H1 (cell line): ENCODE measurements around the gene IDI2. TPM values are rescaled to one million over a fixed set of nuclear protein-coding genes. Genes with fewer than 3 reads are reported as not detected.

ENCODE experiments used
- CTCF ChIA-PET: fragments of 300-600 bp; sonication (Branson Sonifier 250); formaldehyde crosslinking; loops from one replicate; lab custom pipeline; 2021; ENCODE audit not compliant: partially characterized antibody; lab: Charles Lee
- POLR2A ChIA-PET: fragments of 300-600 bp; sonication (Branson Sonifier 250); formaldehyde crosslinking; loops from one replicate; lab custom pipeline; 2021; ENCODE audit warnings: inconsistent platforms; ENCODE audit not compliant: partially characterized antibody; lab: Charles Lee
- DNase-seq, 2 experiments: peaks; one replicate each; pipeline versions ENCODE4 v3.0.0 to v3.0.0-alpha.2; 2010 to 2022; ENCODE audit warnings: low spot score in 2 of 2, low read depth in 1 of 2, mixed read lengths in 1 of 2
- FAIRE-seq: peaks from 2 replicates; lab custom pipeline; 2011; peaks lifted over from hg19 to GRCh38; lab: Jason Lieb, UNC
- H2AFZ ChIP-seq: 2 replicates; pipeline ENCODE4 v1.8.1; 2012; ENCODE audit warnings: low read length, inconsistent platforms
- H2AK5ac ChIP-seq: 2 replicates; pipeline ENCODE4 v1.6.1; 2013; ENCODE audit warnings: low read depth, low read length
- H2BK120ac ChIP-seq: replicated peaks from 2 replicates; pipeline ENCODE3; 2013; ENCODE audit warnings: low read depth, low read length, inconsistent platforms
- H2BK12ac ChIP-seq: 2 replicates; pipeline ENCODE4 v1.6.1; 2013; ENCODE audit warnings: low read depth, low read length
- H2BK15ac ChIP-seq: 2 replicates; pipeline ENCODE4 v1.6.1; 2013; ENCODE audit warnings: low read length
- H2BK20ac ChIP-seq: 2 replicates; pipeline ENCODE4 v1.6.1; 2013; ENCODE audit warnings: low read length
- H2BK5ac ChIP-seq: 2 replicates; pipeline ENCODE4 v1.6.1; 2013; ENCODE audit warnings: low read depth, low read length
- H3K14ac ChIP-seq: 2 replicates; pipeline ENCODE4 v1.6.1; 2013; ENCODE audit warnings: inconsistent platforms; ENCODE audit not compliant: insufficient read length
- H3K18ac ChIP-seq: 2 replicates; pipeline ENCODE4 v1.6.1; 2013; ENCODE audit warnings: low read length; ENCODE audit errors: extremely low read depth
- H3K23ac ChIP-seq: 2 replicates; pipeline ENCODE4 v1.6.1; 2013; ENCODE audit warnings: inconsistent platforms; ENCODE audit not compliant: insufficient read length
- H3K23me2 ChIP-seq: 2 replicates; pipeline ENCODE4 v1.6.1; 2013; ENCODE audit warnings: low read depth, low read length
- H3K27ac ChIP-seq: 2 replicates; pipeline ENCODE4 v1.6.1; 2011; ENCODE audit warnings: low read depth, low read length, inconsistent platforms
- H3K27me3 ChIP-seq, 4 experiments: replicated peaks in 1 of 4; 1 replicate in 1 of 4; 2 replicates in 3 of 4; pipeline versions ENCODE4 v1.6.1 to v1.8.1; 2011 to 2013; ENCODE audit warnings: low read length in 3 of 4, mild to moderate bottlenecking in 3 of 4, inconsistent platforms in 2 of 4, mixed read lengths in 2 of 4, moderate library complexity in 1 of 4; ENCODE audit not compliant: control insufficient read depth in 3 of 4, insufficient read depth in 3 of 4; ENCODE audit errors: extremely low read depth in 1 of 4
- H3K36me3 ChIP-seq, 4 experiments: 2 replicates each; pipeline versions ENCODE4 v1.6.1 to v1.8.1; 2011 to 2013; ENCODE audit warnings: mild to moderate bottlenecking in 4 of 4, low read length in 3 of 4, moderate library complexity in 2 of 4, control low read depth in 1 of 4, inconsistent platforms in 1 of 4; ENCODE audit not compliant: insufficient read depth in 4 of 4, control insufficient read depth in 2 of 4
- H3K4ac ChIP-seq: replicated peaks from 2 replicates; pipeline ENCODE3; 2013; ENCODE audit warnings: low read length, low read depth, mixed read lengths, inconsistent platforms; ENCODE audit not compliant: insufficient read length
- H3K4me1 ChIP-seq, 4 experiments: replicated peaks in 1 of 4; 1 replicate in 1 of 4; 2 replicates in 3 of 4; pipeline versions ENCODE4 v1.6.1 to v1.8.1; 2011 to 2013; ENCODE audit warnings: low read length in 3 of 4, inconsistent platforms in 2 of 4, mixed read lengths in 1 of 4; ENCODE audit not compliant: insufficient read depth in 4 of 4, control insufficient read depth in 3 of 4
- H3K4me2 ChIP-seq, 2 experiments: 2 replicates each; pipeline versions ENCODE4 v1.6.1 to v1.8.1; 2011 to 2013; ENCODE audit warnings: low read depth in 2 of 2, low read length in 2 of 2, control low read depth in 1 of 2, inconsistent platforms in 1 of 2, mild to moderate bottlenecking in 1 of 2; ENCODE audit not compliant: insufficient read depth in 1 of 2
- H3K4me3 ChIP-seq, 4 experiments: fragments of 200-600, 300-600 bp in 1 of 4; sonication (generic), shearing (Covaris generic), sonication (Bioruptor Twin) in 1 of 4; 2 replicates each; pipeline versions ENCODE4 v1.5.1 to v1.8.1; 2011 to 2016; ENCODE audit warnings: low read length in 4 of 4, low read depth in 3 of 4, control low read depth in 2 of 4, inconsistent platforms in 2 of 4, mild to moderate bottlenecking in 2 of 4, mixed read lengths in 1 of 4, moderate library complexity in 1 of 4; ENCODE audit not compliant: insufficient read depth in 2 of 4; ENCODE audit errors: extremely low read depth in 1 of 4
- H3K56ac ChIP-seq: replicated peaks from 2 replicates; pipeline ENCODE3; 2013; ENCODE audit warnings: low read depth, mild to moderate bottlenecking, mixed read lengths, low read length, inconsistent platforms; ENCODE audit not compliant: insufficient read length
- H3K79me1 ChIP-seq: 2 replicates; pipeline ENCODE4 v1.6.1; 2013; ENCODE audit warnings: low read depth, low read length, control low read depth
- H3K79me2 ChIP-seq, 2 experiments: 2 replicates each; pipeline versions ENCODE4 v1.6.1 to v1.8.1; 2012 to 2013; ENCODE audit warnings: low read length in 2 of 2, mild to moderate bottlenecking in 2 of 2, inconsistent platforms in 1 of 2; ENCODE audit not compliant: insufficient read depth in 2 of 2, control insufficient read depth in 1 of 2
- H3K9ac ChIP-seq, 4 experiments: replicated peaks in 1 of 4; 1 replicate in 1 of 4; 2 replicates in 3 of 4; pipeline versions ENCODE4 v1.6.1 to v1.8.1; 2011 to 2013; ENCODE audit warnings: low read depth in 3 of 4, low read length in 3 of 4, control low read depth in 2 of 4, mild to moderate bottlenecking in 2 of 4, moderate library complexity in 2 of 4, inconsistent platforms in 1 of 4; ENCODE audit errors: extremely low read depth in 1 of 4
- H3K9me3 ChIP-seq, 2 experiments: 2 replicates each; pipeline versions ENCODE4 v1.6.1 to v1.8.1; 2012 to 2013; ENCODE audit warnings: mild to moderate bottlenecking in 2 of 2, moderate library complexity in 2 of 2, control low read depth in 1 of 2, inconsistent platforms in 1 of 2, low read depth in 1 of 2, low read length in 1 of 2, mixed read lengths in 1 of 2; ENCODE audit not compliant: insufficient read depth in 2 of 2
- H4K20me1 ChIP-seq, 2 experiments: replicated peaks in 1 of 2; 2 replicates each; pipeline versions ENCODE3 to v1.8.1; 2011 to 2013; ENCODE audit warnings: inconsistent platforms in 2 of 2, low read length in 2 of 2, mild to moderate bottlenecking in 1 of 2; ENCODE audit not compliant: insufficient read depth in 2 of 2, control insufficient read depth in 1 of 2
- H4K5ac ChIP-seq: 2 replicates; pipeline ENCODE4 v1.6.1; 2013; ENCODE audit warnings: low read length, low read depth, mixed read lengths, inconsistent platforms; ENCODE audit not compliant: insufficient read length
- H4K8ac ChIP-seq: 2 replicates; pipeline ENCODE4 v1.8.0; 2013; ENCODE audit warnings: mild to moderate bottlenecking, moderate library complexity, low read length, inconsistent platforms; ENCODE audit not compliant: insufficient read depth; ENCODE audit errors: extremely low read depth
- H4K91ac ChIP-seq: replicated peaks from 2 replicates; pipeline ENCODE3; 2013; ENCODE audit warnings: low read length, mixed read lengths, inconsistent platforms; ENCODE audit not compliant: insufficient read length
- ASH2L ChIP-seq: fragments of 200-600, 300-600 bp; sonication (generic); IDR thresholded peaks from one replicate; pipeline ENCODE4 v1.7.1; 2017; ENCODE audit warnings: low read length
- RAD21 ChIP-seq, 2 experiments: IDR thresholded peaks in 1 of 2; conservative IDR thresholded peaks in 1 of 2; 2 replicates each; pipeline ENCODE4 v1.6.1; 2011; ENCODE audit warnings: low read depth in 2 of 2, low read length in 2 of 2, improper control_type of control experiment in 1 of 2, inconsistent platforms in 1 of 2, mild to moderate bottlenecking in 1 of 2, moderate library complexity in 1 of 2
- SP2 ChIP-seq: IDR thresholded peaks from 2 replicates; pipeline ENCODE4 v1.6.1; 2012; ENCODE audit warnings: mild to moderate bottlenecking, low read length, inconsistent platforms
- TAF7 ChIP-seq: optimal IDR thresholded peaks from 2 replicates; pipeline ENCODE3; 2011; ENCODE audit warnings: low read depth, mild to moderate bottlenecking, inconsistent platforms, low read length, moderate library complexity, borderline replicate concordance
- WGBS, 2 experiments: shearing (Covaris generic) in 1 of 2; methylation state at CpG; one replicate each; pipeline versions ENCODE4 v1.1.6 to v1.1.7; 2013 to 2015; ENCODE audit warnings: low lambda C conversion rate in 2 of 2, mixed read lengths in 2 of 2, inconsistent platforms in 1 of 2, low coverage in 1 of 2, missing lambda C conversion rate in 1 of 2; ENCODE audit not compliant: insufficient replicate concordance in 2 of 2, insufficient coverage in 1 of 2, insufficient read length in 1 of 2; ENCODE audit errors: extremely low coverage in 1 of 2, missing lambda C conversion rate in 1 of 2; 5-methylcytosine and 5-hydroxymethylcytosine counted together
- polyA plus RNA-seq, 7 experiments: library from polyadenylated mRNA; depleted of rRNA in 3 of 7; stranded (reverse) in 5 of 7; unstranded in 2 of 7; fragments of >200 nt in 5 of 7; fragments of 200-250 nt in 2 of 7; gene quantifications; 1 replicate in 5 of 7; 2 replicates in 1 of 7; 4 replicates in 1 of 7; pipeline versions ENCODE4 v1.2.1 to v1.2.3, GENCODE V29; 2011 to 2013; ENCODE audit warnings: missing spikeins in 2 of 7, mixed read lengths in 2 of 7
- total RNA-seq: library from RNA; stranded (reverse); fragmentation: NEBNext Ultra II Directional; extraction: Animal tissue kit (Norgen Biotek cat#: 25700); gene quantifications from 2 replicates; pipeline ENCODE4 v1.2.1, GENCODE V29; 2021

The IDI2 gene
- total and polyA plus RNA-seq, 2 of the 8 experiments (the other 6 are each of a cell fraction or from before 2014, with no cell fraction given) = not detected

DNA sequence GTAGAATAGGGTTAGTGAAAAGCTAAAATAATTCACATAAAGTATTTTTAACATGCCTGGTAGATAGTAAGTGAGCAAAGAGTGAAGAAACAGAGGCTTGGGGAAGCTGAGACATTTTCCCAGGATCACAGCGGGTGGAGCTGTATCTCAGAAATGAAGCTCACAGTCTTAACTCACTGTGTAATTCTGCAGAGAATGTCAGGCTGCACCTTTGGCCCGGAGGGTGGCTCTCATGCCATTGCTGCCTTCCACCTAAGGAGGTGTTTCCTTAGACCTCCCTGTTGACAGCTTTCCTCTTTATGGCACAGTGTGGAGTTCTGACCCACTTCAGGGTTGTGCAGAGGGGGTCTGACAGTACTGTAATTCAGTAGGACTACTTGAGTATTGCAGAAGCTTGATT lies 40.3 kb downstream of the IDI2 start:
- CTCF ChIA-PET = interaction anchor here (0.8 to 3.5 kb wide), 2 partner anchors 12 to 170 kb away, joined by 3 to 16 read pairs; no protein-coding TSS in a partner anchor
- POLR2A ChIA-PET = interaction anchor here (0.7 to 5.7 kb wide), 7 partner anchors 8 to 64 kb away, joined by 3 to 34 read pairs (median 5); partner anchors contain the start of genes IDI1 and LARP4B

More for the DNA sequence above, 40.3 kb downstream of the IDI2 start:
- Histone ChIP-seq H2BK12ac (no peak overlapping the region), H3K27ac (no peak overlapping the region), H3K27me3 (no peaks in the 10 kb centered on the region), H3K18ac (no peak overlapping the region), H3K4ac (no peak overlapping the region), H3K23me2 (peaks cover 10% of the 10 kb centered on the region), H3K14ac (no peak overlapping the region), H4K20me1 (peaks cover 0 to 2% of the 10 kb centered on the region in 2 experiments), H3K23ac (no peak overlapping the region), H2BK15ac (no peak overlapping the region), H3K9ac (no peak overlapping the region), H2BK20ac (no peak overlapping the region), H3K56ac (no peak overlapping the region), H3K4me2 (no peak overlapping the region), H3K79me2 (peaks cover 19 to 27% of the 10 kb centered on the region in 2 experiments), H4K8ac (no peak overlapping the region), H2BK120ac (no peak overlapping the region), H4K5ac (no peak overlapping the region), H3K4me3 (no peak overlapping the region), H2AK5ac (no peak overlapping the region), H3K9me3 (peaks cover 7 to 8% of the 10 kb centered on the region in 2 experiments), H3K4me1 (peaks cover 0 to 3% (median 1%) of the 10 kb centered on the region in 4 experiments; a peak in 3 of 7 replicates), H3K36me3 (peaks cover 0 to 4% (median 0%) of the 10 kb centered on the region in 4 experiments; a peak in 1 of 8 replicates), H4K91ac (no peak overlapping the region), H2AFZ (no peak overlapping the region), H2BK5ac (no peak overlapping the region), H3K79me1 (peaks cover 2% of the 10 kb centered on the region; the same call in 1 of the 2 replicates)
- FAIRE-seq (no peak), DNase-seq (no peak)
- 92% methylated on average over 2 of the region's 2 CpGs; no CpG with 5 or more reads in 1 of the 2 experiments for WGBS, 2 experiments
- TF ChIP-seq SP2 = no peak
- no peak for TF ChIP-seq ASH2L
- no peak for TF ChIP-seq TAF7
- no peak for TF ChIP-seq RAD21 (IDR thresholded peaks at IDR 0.05 in 1 of 2, conservative IDR thresholded peaks at IDR 0.05 in 1 of 2; ENCODE audit: low read depth in 2 of 2, low read length in 2 of 2)
